GM12878 (cell line): ENCODE data around the gene CIAO1. TPM values are rescaled to one million over a fixed set of nuclear protein-coding genes. Genes with fewer than 3 reads are reported as not detected.

Experiments
- ATAC-seq: fragments of 200-7000 bp; cut with Tn5 transposase; 3 replicates; pipeline ENCODE4 v1.9.1; 2020; ENCODE audit warnings: mild to moderate bottlenecking, moderate library complexity
- BruUV-seq: library from RNA; stranded (reverse); fragments of 400-500 nt; replicated peaks from 2 replicates; lab custom pipeline; 2021; lab: Mats Ljungman, UMichigan
- CTCF ChIA-PET: fragments of 300-600 bp; sonication (Branson Sonifier 250); formaldehyde crosslinking; extraction: SDS; loops from one replicate; lab custom pipeline; 2021; ENCODE audit warnings: inconsistent platforms; lab: Yijun Ruan, JAX
- POLR2A ChIA-PET: fragments of 350-600 bp; formaldehyde crosslinking; extraction: SDS; loops from one replicate; lab custom pipeline; 2021; ENCODE audit warnings: inconsistent platforms; lab: Charles Lee
- RAD21 ChIA-PET: fragments of 300-600 bp; sonication (Branson Sonifier 250); formaldehyde crosslinking; loops from one replicate; lab custom pipeline; 2023; ENCODE audit warnings: antibody characterized with exemption; ENCODE audit not compliant: unreplicated experiment; lab: Charles Lee
- SMC1A ChIA-PET: fragments of 300-600 bp; sonication (Branson Sonifier 250); formaldehyde crosslinking; loops from one replicate; lab custom pipeline; 2023; ENCODE audit not compliant: unreplicated experiment, uncharacterized antibody; lab: Charles Lee
- DNase-seq: peaks from one replicate; pipeline ENCODE4 v3.0.0-alpha.2; 2011; ENCODE audit warnings: low read depth, low spot score
- FAIRE-seq: peaks from 3 replicates; lab custom pipeline; 2011; peaks lifted over from hg19 to GRCh38; lab: Jason Lieb, UNC
- H2AFZ ChIP-seq: 2 replicates; pipeline ENCODE4 v1.6.0; 2011; ENCODE audit warnings: low read depth, low read length, control low read depth; ENCODE audit not compliant: control insufficient read depth
- H3K27ac ChIP-seq: 2 replicates; pipeline ENCODE4 v1.5.1; 2011; ENCODE audit warnings: control low read depth; ENCODE audit not compliant: control insufficient read depth, insufficient read depth
- H3K27me3 ChIP-seq, 2 experiments: replicated peaks in 1 of 2; 2 replicates each; pipeline versions ENCODE4 v1.6.0 to v1.6.1; 2011; ENCODE audit warnings: low read length in 1 of 2; ENCODE audit not compliant: control insufficient read depth in 2 of 2, insufficient read depth in 2 of 2
- H3K36me3 ChIP-seq, 2 experiments: 2 replicates each; pipeline ENCODE4 v1.5.1; 2011; ENCODE audit warnings: low read length in 1 of 2; ENCODE audit not compliant: control insufficient read depth in 2 of 2, insufficient read depth in 2 of 2
- H3K4me1 ChIP-seq: 2 replicates; pipeline ENCODE4 v1.6.1; 2011; ENCODE audit warnings: mild to moderate bottlenecking, low read length, moderate library complexity, mixed read lengths; ENCODE audit not compliant: control insufficient read depth, insufficient read depth
- H3K4me2 ChIP-seq: 2 replicates; pipeline ENCODE4 v1.6.0; 2011; ENCODE audit warnings: control low read depth; ENCODE audit not compliant: control insufficient read depth, insufficient read depth
- H3K4me3 ChIP-seq: fragments of 200-600 bp; sonication (generic); 2 replicates; pipeline ENCODE4 v1.5.1; 2016
- H3K79me2 ChIP-seq: 2 replicates; pipeline ENCODE4 v1.6.0; 2011; ENCODE audit warnings: low read length; ENCODE audit not compliant: control insufficient read depth, insufficient read depth
- H3K9ac ChIP-seq: 2 replicates; pipeline ENCODE4 v1.8.0; 2011; ENCODE audit warnings: low read length, control low read depth, mixed read lengths; ENCODE audit not compliant: control insufficient read depth, insufficient read depth
- H3K9me3 ChIP-seq: replicated peaks from 3 replicates; pipeline ENCODE4 v1.5.1; 2011; ENCODE audit warnings: mild to moderate bottlenecking, low read length; ENCODE audit not compliant: control insufficient read depth, insufficient read depth
- H4K20me1 ChIP-seq: 2 replicates; pipeline ENCODE4 v1.6.0; 2011; ENCODE audit not compliant: control insufficient read depth, insufficient read depth
- PRDM15 ChIP-seq: fragments of 450-650 bp; formaldehyde crosslinking; IDR thresholded peaks from 2 replicates; pipeline ENCODE4 v1.4.0; 2020; ENCODE audit warnings: mild to moderate bottlenecking, moderate library complexity
- RAD51 ChIP-seq: fragments of 450-650 bp; IDR thresholded peaks from 2 replicates; pipeline ENCODE4 v1.6.1; 2016; ENCODE audit warnings: moderate library complexity, mild to moderate bottlenecking, inconsistent platforms
- WGBS: methylation state at CpG from one replicate; pipeline ENCODE4 v1.1.6; 2016; ENCODE audit warnings: low lambda C conversion rate; ENCODE audit not compliant: insufficient replicate concordance, insufficient coverage; ENCODE audit errors: missing lambda C conversion rate; 5-methylcytosine and 5-hydroxymethylcytosine counted together
- in situ Hi-C: fragments of 300-500 bp; cut with MboI; formaldehyde crosslinking; loops from 9 replicates; pipeline ENCODE4 v1.14.3; 2018; ENCODE audit warnings: mixed read lengths
- intact Hi-C: fragments of 100-400 bp; cut with micrococcal nuclease; formaldehyde crosslinking; loops from one replicate; pipeline ENCODE4 v1.14.2; 2022; ENCODE audit not compliant: unreplicated experiment
- polyA plus RNA-seq, 11 experiments: library from polyadenylated mRNA; depleted of rRNA in 4 of 11; unstranded in 6 of 11; stranded (reverse) in 5 of 11; fragments of >200 nt; fragmentation: Nextera tagmentation in 4 of 11; fragmentation: Illumina TruSeq in 1 of 11; extraction: Ambion mirVana in 4 of 11; extraction: Trizol in 1 of 11; gene quantifications; 1 replicate in 1 of 11; 2 replicates in 10 of 11; pipeline versions ENCODE4 v1.2.1 to v1.2.3, GENCODE V29; 2011 to 2016; ENCODE audit warnings: inconsistent platforms in 2 of 11, missing spikeins in 2 of 11, low read depth in 1 of 11
- total RNA-seq, 4 experiments: library from RNA; depleted of rRNA in 3 of 4; stranded (reverse); fragments of >200 nt in 3 of 4; fragmentation: Illumina TruSeq in 1 of 4; extraction: Trizol in 1 of 4; gene quantifications; 2 replicates each; pipeline versions ENCODE4 v1.2.1 to v1.2.3, GENCODE V29; 2013 to 2021

Gene CIAO1
- total and polyA plus RNA-seq, 10 of the 15 experiments (the other 5 are each of a cell fraction or from before 2014, with no cell fraction given) = 8.3 to 89.4 (median 63.4) TPM

GRCh38 chr2:96296925-96297324, 30.9 kb downstream of the CIAO1 start:
- no peak for DNase-seq
- ChIA-PET POLR2A (no interaction called here), SMC1A (no interaction called here), CTCF (no interaction called here)
- no TSS peak for BruUV-seq
- intact Hi-C loops = no loop called here
- Histone ChIP-seq H3K4me1 (no peaks in the 10 kb centered on the region), H3K9me3 (no peaks in the 10 kb centered on the region), H3K4me3 (no peak overlapping the region), H4K20me1 (no peaks in the 10 kb centered on the region), H3K27me3 (no peaks in the 10 kb centered on the region), H3K79me2 (peaks cover 5% of the 10 kb centered on the region), H3K9ac (no peak overlapping the region), H3K4me2 (no peak overlapping the region)
- no peak for FAIRE-seq
- 88% methylated on average over 5 of the region's 5 CpGs for WGBS
- in situ Hi-C loops = no loop called here
- TF ChIP-seq RAD51 (no peak), PRDM15 (CRISPR knock-in tag) (no peak)
- TF ChIP-seq, all 136 proteins: peak for 0
- RAD21 ChIA-PET = interaction anchor here (1.5 kb wide), 1 partner anchor 44 kb away, joined by 3 read pairs; no protein-coding TSS in a partner anchor
- Histone ChIP-seq H3K27ac (no peak overlapping the region), H2AFZ (no peak overlapping the region), H3K36me3 (peaks cover 27 to 52% of the 10 kb centered on the region in 2 experiments)
- no peak for ATAC-seq
